HG03575 (cell line): ENCODE results near the gene C16orf46.
"Not testable (repeated sequence)": the region's sequence is repeated elsewhere in the genome, so short reads cannot be mapped to it uniquely, and the experiment has no call there.

Experiments
- ATAC-seq: cut with Tn5 transposase; IDR thresholded peaks from one replicate; pipeline ENCODE4 v1.9.1; 2021; ENCODE audit not compliant: unreplicated experiment, insufficient number of reproducible peaks, low FRiP score; ENCODE audit errors: extremely low read depth

Gene C16orf46

GRCh38 chr16:81077076-81077940 lies at the start of gene C16orf46:
C16orf46 (minus strand) TSS chr16:81077238; CDS start chr16:81063955, 13,283 bp downstream.
- peak; percentile 81 for ATAC-seq

DNA sequence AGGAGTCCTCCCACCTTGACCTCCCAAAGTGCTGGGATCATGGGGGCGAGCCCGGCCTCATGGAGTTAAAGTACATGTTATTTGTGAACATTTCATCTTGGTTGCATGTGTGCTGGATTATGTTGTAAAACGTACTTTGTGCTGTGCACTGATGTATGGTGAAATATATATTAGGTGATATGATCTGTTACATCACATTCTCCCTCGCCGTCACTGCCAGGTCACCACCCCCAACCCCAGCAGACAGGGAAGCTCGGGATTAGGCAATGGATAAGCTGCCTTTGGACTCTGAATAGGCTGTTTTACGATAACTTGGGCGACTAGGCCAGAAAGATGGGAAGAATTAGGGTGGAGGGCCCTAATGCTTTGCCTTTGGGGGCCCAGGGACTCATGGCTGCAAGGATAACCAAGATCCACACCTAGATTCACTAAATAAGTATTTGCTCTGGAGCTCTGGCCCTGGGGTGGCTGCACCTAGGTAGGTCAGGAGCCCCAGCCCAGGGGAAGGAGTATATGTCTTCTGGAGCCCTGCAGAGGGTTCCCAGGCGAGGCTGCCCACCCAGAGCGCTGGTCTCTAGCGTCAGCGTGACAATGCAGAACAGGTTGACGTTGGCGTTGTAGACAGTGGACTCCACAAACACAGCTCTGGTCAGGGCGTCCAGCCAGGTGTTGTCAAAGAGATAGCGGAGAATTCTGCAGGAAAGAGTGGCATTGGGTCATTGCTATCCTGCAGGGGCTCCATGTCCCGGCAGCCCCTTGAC lies 46.2 kb upstream of the C16orf46 start:
- ATAC-seq = no peak

GRCh38 chr16:81121474-81121990 lies 44.5 kb upstream of the C16orf46 start:
- no peak for ATAC-seq

DNA sequence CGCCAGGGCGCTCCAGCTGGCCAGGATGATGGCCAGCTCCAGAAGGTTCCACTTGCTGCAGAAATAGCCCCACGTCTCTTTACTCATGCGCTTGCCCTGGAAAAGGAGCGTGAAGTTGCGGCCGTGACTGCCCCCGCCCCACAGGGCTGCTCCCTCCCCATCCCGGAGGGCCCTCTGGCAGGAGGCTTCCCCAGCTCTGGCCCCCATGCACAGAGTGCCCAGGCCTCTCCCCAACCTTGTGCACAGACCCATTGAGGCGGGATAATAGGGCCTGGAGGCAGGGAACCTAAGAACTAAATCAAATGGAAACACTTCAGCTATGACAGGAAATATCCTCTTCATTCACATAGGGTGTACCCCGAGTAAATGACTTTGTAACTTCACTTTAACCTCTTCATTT lies 40.4 kb upstream of the C16orf46 start:
- no peak for ATAC-seq

DNA sequence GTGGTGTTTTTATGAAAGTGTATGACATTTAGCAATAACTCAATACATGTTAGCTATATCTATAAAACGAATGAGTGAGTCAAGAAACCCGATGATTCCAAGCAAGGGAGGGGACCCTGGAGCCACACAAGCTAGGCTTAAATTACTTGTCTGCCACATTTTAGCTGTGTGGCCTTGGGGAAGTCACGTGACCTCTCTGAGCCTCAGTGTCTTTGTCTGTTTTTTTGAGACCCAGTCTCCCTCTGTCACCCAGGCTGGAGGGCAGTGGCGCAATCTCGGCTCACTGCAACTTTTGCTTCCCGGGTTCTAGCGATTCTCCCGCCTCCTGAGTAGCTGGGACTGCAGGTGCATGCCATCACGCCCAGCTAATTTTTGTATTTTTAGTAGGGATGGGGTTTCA lies 39.2 kb upstream of the C16orf46 start:
- no peak for ATAC-seq

DNA sequence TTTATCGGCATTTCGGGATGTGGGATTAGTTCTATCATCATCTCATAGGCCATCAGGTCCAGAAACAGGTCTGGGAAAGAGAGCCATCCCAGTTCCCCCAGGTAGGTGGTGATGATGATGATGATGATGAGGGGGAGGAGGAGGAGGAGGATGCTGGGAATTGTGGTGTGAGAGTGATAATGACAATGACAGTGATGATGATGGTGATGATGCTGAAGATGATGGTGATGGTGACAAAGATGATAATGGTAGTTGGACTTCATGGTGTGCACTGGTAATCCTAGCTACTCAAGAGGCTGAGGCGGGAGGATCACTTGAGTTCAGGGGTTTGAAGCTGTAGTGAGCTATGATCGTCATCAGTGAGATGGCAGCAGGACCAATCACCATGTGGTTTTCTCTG lies 35.4 kb upstream of the C16orf46 start:
- ATAC-seq = no peak

DNA sequence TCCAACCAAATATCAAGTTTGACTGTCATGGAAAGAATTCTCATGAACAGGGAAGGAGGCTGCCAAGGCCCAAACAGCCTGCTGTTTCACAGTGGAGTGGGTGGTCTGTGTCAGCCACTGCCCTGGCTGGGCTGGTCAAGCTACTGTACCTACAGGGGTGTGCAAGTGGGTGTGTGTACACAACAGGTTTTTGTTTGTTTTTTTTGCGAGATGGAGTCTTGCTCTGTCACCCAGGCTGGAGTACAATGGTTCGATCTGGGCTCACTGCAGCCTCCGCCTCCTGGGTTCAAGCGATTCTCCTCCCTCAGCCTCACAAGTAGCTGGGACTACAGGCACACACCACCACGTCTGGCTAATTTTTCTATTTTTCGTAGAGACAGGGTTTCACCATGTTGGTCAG lies 32.2 kb upstream of the C16orf46 start:
- not testable (repeated sequence) for ATAC-seq

- ATAC-seq = no peak
These were observed 30.5 kb upstream of the C16orf46 start for GRCh38 chr16:81107511-81107910.

GRCh38 chr16:81106826-81107503 lies 29.9 kb upstream of the C16orf46 start:
- no peak for ATAC-seq

DNA sequence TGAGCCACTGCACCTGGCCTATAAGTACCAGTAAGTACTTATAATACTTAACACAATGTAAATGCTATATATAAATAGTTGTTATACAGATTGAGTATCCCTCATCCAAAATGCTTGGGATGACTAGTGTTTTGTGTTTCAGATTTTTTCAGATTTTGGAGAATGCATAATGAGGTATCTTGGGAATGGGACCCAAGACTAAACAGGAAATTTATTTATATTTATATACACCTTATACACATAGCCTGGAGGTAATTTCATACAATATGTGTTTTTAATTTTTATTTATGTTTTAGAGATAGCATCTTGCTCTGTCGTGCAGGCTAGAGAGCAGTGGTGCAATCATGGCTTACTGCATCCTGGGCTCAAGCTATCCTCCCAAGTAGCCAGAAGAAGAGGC lies 28.9 kb upstream of the C16orf46 start:
- no peak for ATAC-seq

DNA sequence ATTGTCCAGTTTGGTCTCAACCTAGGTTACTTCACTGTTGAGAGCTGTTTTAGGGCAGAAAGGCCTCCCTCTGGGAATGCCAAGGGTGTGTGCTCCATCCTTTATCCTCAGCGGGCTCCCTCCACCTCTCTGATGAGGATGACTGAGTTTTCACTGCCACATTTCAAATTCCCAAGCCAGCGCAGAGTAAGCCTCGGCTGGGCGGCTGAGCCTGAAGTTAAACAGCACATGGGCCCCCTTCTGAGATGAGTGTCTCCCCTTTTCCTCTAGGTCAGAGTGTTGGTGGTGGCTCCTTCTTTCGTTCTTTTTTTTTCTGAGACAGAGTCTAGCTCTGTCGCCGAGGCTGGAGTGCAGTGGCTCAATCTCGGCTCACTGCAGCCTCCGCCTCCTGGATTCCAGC lies 24.7 kb upstream of the C16orf46 start:
- no peak for ATAC-seq

GRCh38 chr16:81099958-81100357 lies 22.9 kb upstream of the C16orf46 start:
- ATAC-seq = no peak

GRCh38 chr16:81097230-81097629 lies 20.2 kb upstream of the C16orf46 start:
- ATAC-seq = no peak

GRCh38 chr16:81096715-81097208 lies 19.7 kb upstream of the C16orf46 start:
- no peak for ATAC-seq

- peak; percentile 92 for ATAC-seq
These were observed 19.1 kb upstream of the C16orf46 start, which contains the start of gene GCSH for GRCh38 chr16:81095953-81096714. GCSH (minus strand) TSS chr16:81096395; CDS start chr16:81096278, 117 bp downstream.

DNA sequence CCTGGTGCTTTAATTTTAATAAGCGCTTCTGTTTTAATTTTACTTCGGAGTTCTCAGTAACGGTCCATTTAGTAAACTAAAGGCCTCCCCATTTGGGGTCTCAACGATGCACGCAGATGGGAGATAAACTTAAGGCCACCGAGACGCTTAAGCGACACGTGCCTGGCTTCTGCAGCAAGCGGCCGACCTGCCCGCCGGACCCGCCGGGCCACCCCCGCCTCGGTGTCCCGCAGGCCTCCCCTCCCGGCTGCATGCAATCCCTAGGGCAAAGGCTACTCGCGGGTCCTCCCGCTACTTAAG lies 18.6 kb upstream of the C16orf46 start:
- ATAC-seq = no peak

DNA sequence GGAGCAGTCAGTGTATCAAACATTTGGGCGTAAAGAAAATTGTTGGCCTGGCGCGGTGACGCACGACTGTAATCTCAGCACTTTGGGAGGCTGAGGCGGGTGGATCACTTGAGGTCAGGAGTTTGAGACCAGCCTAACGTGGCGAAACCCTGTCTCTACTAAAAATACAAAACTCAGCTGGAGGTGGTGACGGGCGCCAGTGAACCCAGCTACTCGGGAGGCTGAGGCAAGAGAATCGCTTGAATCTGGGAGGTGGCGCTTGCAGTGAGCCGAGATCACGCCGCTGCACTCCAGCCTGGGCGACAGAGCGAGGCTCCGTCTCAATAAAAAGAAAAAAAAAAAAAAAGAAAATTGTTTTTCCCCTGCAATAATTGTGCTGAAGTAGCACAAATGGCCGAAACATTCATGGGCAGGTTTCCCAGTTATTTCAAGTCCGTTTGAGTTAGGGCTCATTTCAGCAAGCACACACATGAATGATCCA lies 17.8 kb upstream of the C16orf46 start:
- no peak for ATAC-seq

- ATAC-seq = no peak
These were observed 11.8 kb upstream of the C16orf46 start for GRCh38 chr16:81088836-81089235.

GRCh38 chr16:81081014-81081413 lies 4.0 kb upstream of the C16orf46 start:
- ATAC-seq = no peak
